DMS 273 (cell line): ENCODE results near the gene MEI1.

Experiments used
- DNase-seq: peaks from one replicate; lab custom pipeline; 2025; ENCODE audit not compliant: unreplicated experiment; lab: John Stamatoyannopoulos, UW

The MEI1 gene

GRCh38 chr22:41838842-41839618, 139.7 kb downstream of the MEI1 start:
- no peak for DNase-seq

GRCh38 chr22:41840216-41840615, 140.9 kb downstream of the MEI1 start:
- no peak for DNase-seq

GRCh38 chr22:41841085-41841712, 141.9 kb downstream of the MEI1 start:
- DNase-seq: no peak

- no peak for DNase-seq
Observed at GRCh38 chr22:41842996-41843970, 144.0 kb downstream of the MEI1 start.

- DNase-seq: no peak
Observed at GRCh38 chr22:41844036-41844435, 144.7 kb downstream of the MEI1 start.

GRCh38 chr22:41844513-41844912, 145.2 kb downstream of the MEI1 start:
- DNase-seq: no peak

GRCh38 chr22:41845380-41846267, 146.3 kb downstream of the MEI1 start:
- no peak for DNase-seq

GRCh38 chr22:41846268-41846987, 147.1 kb downstream of the MEI1 start:
- DNase-seq: no peak

- DNase-seq: no peak
Observed at GRCh38 chr22:41847300-41847699, 148.0 kb downstream of the MEI1 start.

- no peak for DNase-seq
Observed at GRCh38 chr22:41848468-41848867, 149.2 kb downstream of the MEI1 start.
